ENCODE data around the gene PSMA7.

Gene PSMA7

DNA sequence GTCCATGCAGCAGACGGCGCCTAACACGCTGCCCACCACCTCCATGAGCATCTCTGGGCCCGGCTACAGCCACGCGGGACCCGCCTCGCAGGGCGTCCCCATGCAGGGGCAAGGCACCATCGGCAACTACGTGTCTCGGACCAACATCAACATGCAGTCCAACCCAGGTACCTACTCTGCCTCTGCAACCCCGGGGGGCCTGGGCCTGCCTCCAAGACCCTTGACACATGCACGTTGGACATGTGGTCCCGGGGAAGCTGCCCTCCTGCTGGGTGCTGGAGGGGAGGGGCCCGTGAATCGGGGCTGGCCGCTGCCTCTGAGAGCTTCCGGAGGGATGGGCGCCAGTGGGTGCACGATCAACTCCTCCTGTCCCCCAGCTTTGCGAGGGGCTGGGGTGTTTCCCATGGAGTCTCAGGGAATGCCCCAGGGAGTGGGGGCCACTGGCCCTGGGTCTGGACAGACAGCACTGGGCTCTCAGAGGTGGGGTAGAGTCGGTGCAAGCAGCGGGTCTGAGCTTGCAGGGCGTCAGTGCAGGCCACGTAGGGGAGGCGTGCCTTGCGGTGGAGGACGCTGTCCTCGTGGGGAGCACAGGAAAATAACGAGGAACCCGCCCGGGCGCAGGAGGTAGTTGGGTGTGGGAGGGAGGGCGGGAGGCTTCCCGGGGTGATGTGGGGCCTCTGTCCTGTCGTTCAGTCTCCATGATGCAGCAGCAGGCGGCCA lies 19.7 kb upstream of the PSMA7 start:
- DNase-seq (ENCODE audit: low spot score in 2 of 2) (no peak), ATAC-seq (no peak)
- Mint-ChIP-seq H3K4me3 (no peak overlapping the region), H3K27ac (no peak overlapping the region), H3K36me3 (peaks cover 59% of the 10 kb centered on the region), H3K9me3 (no peaks in the 10 kb centered on the region), H3K4me1 (peaks cover 17% of the 10 kb centered on the region)

DNA sequence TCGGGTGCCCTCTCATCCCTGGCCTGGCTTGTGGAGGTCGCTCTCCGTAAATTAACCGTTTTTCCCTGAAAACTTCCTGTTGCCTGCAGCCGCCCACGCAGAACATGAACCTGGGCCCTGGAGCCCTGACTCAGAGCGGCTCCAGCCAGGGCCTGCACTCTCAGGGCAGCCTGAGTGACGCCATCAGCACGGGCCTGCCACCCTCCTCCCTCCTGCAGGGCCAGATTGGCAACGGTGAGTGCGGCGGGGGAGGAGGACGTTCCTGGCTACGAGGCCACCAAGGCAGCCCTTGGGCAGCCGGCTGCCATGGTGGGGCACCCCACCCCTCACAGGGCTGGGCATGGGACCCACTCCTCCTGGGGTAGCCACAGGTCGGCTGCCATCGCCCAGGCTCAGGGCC lies 18.2 kb upstream of the PSMA7 start:
- DNase-seq (ENCODE audit: low spot score in 2 of 2), result no peak
- no peak overlapping the region for H3K4me3 Mint-ChIP-seq
- no peaks in the 10 kb centered on the region for H3K9me3 Mint-ChIP-seq
- ATAC-seq, result no peak
- H3K27ac Mint-ChIP-seq, result no peak overlapping the region
- peaks cover 19% of the 10 kb centered on the region for H3K4me1 Mint-ChIP-seq
- peaks cover 53% of the 10 kb centered on the region for H3K36me3 Mint-ChIP-seq

DNA sequence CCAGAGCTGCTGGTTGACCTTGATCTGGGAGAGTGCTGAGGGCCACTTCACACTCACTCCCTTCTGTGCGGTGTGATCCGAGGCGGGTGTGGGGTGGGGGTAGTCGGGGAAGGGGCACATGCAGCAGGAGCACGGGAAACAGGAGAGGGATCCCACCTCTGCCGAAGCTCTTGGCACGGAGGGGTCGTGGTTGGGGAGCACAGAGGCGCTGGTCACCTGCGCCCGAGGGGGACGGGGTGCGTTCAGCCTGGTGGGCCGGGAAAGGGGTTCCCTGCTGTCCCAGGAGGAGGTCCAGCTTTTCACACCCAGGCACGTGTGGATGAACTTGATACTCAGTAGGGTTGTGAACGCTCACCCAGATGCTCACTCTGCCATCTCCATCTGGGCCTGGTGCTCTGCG lies 17.7 kb upstream of the PSMA7 start:
- no peak overlapping the region for H3K27ac Mint-ChIP-seq
- ATAC-seq (no peak), DNase-seq (ENCODE audit: low spot score in 2 of 2) (no peak)
- peaks cover 50% of the 10 kb centered on the region for H3K36me3 Mint-ChIP-seq
- peaks cover 23% of the 10 kb centered on the region for H3K4me1 Mint-ChIP-seq
- H3K9me3 Mint-ChIP-seq, result no peaks in the 10 kb centered on the region
- no peak overlapping the region for H3K4me3 Mint-ChIP-seq

DNA sequence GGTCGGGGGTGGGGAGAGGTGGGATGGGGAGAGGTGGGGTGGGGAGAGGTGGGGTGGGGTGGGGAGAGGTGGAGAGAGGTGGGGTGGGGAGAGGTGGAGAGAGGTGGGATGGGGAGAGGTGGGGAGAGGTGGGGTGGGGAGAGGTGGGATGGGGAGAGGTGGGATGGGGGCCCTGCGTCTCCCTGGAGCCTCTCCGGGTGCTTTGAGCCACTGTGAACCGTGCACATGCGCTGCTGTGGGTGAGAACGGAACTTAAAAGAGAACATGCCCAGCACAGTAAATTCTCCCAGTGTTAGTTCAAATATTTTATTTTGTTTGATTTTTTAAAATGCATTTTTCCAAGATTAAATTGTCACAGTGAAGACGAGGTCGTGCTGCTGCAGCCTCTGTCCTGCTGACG lies 17.1 kb upstream of the PSMA7 start:
- ATAC-seq (no peak), DNase-seq (ENCODE audit: low spot score in 2 of 2) (no peak)

DNA sequence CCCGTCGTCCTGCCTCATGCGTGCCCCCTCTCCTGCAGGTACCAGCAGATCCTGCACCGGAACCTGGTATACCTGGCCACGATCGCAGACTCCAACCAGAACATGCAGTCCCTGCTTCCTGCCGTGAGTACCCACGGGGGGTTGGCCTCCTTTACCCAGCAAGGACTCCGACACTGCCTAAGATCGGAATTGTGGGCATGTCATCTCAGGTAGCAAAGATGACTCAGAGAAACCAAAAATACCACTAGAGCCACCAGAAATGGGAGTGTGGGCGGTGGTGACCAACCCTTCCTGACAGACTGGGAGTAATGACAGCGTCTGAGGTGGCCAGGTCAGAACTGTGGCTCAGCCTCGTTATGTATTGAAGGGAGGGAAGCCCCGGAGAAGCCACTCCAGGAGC lies 16.6 kb upstream of the PSMA7 start:
- ATAC-seq (peak; percentile 91), DNase-seq (ENCODE audit: low spot score in 2 of 2) (peak; percentile 67 to 87)

More for the DNA sequence above, 17.1 kb upstream of the PSMA7 start:
- Mint-ChIP-seq H3K4me3 (peak overlapping the region; percentile 52), H3K36me3 (peaks cover 45% of the 10 kb centered on the region), H3K4me1 (peaks cover 29% of the 10 kb centered on the region), H3K27ac (peak overlapping the region; percentile 82), H3K9me3 (no peaks in the 10 kb centered on the region)

DNA sequence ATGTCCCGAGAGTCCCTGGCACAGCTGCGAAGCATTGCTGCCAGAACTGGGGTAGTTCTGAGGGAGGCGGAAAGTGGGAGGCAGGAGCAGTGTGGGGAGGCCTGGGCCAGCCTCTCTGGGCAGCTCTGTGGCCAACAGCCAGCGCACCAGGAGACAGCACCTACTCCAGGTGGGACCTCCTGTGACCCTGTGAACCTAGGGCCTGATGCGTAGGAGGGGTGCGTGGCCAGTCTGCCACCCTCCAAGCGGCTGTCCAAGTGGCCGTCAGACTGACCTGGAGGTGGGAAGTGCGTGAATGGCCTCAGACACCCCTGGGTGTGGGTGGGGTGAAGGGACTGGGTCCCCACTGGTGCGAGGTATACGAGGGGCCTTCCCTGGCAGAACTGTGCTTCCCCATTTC lies 15.9 kb upstream of the PSMA7 start:
- DNase-seq (ENCODE audit: low spot score in 2 of 2), result no peak
- Mint-ChIP-seq H3K27ac (no peak overlapping the region), H3K36me3 (peaks cover 37% of the 10 kb centered on the region), H3K4me3 (no peak overlapping the region), H3K4me1 (peaks cover 30% of the 10 kb centered on the region), H3K9me3 (no peaks in the 10 kb centered on the region)
- no peak for ATAC-seq

More for the DNA sequence above, 16.6 kb upstream of the PSMA7 start:
- Mint-ChIP-seq H3K36me3 (peaks cover 43% of the 10 kb centered on the region), H3K27ac (peak overlapping the region; percentile 82), H3K9me3 (no peaks in the 10 kb centered on the region), H3K4me1 (peaks cover 30% of the 10 kb centered on the region), H3K4me3 (peak overlapping the region; percentile 52)

DNA sequence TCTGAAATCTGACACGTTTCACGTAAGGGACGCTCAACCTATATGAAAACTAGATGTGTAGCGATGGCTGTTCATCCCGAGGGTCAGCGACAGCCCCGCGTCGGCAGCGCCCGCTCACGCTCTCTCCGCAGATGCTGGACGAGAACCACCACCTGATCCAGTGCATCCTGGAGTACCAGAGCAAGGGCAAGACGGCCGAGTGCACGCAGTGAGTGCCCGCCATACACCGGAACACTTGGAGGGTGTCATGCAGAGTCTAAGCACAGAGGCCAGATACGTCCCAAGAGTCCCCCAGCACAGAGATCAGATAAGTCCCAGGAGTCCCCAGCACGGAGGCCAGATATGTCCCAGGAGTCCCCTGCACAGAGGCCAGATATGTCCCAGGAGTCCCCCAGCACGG lies 15.3 kb upstream of the PSMA7 start:
- Mint-ChIP-seq H3K4me3 (no peak overlapping the region), H3K9me3 (no peaks in the 10 kb centered on the region), H3K27ac (no peak overlapping the region), H3K4me1 (peaks cover 30% of the 10 kb centered on the region), H3K36me3 (peaks cover 36% of the 10 kb centered on the region)
- no peak for DNase-seq (ENCODE audit: low spot score in 2 of 2)
- ATAC-seq, result no peak

DNA sequence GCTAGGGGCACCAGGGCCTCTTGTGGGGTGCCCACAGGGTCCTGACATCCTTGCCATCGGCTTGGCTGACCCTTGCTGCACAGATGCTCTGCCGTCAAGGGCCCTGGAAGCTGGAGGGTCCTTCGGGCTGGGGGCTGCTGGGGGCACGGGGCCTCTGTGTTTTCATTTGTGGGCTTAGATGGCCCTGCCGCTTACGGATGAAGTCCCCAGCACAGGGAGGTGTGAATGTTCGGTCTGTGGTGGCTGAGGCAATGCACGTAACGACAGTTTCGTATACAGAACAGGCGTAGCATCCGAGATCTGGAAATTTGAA lies 14.8 kb upstream of the PSMA7 start:
- H3K9me3 Mint-ChIP-seq, result no peaks in the 10 kb centered on the region
- no peak overlapping the region for H3K4me3 Mint-ChIP-seq
- no peak for DNase-seq (ENCODE audit: low spot score in 2 of 2)
- no peak for ATAC-seq
- H3K27ac Mint-ChIP-seq, result no peak overlapping the region
- H3K4me1 Mint-ChIP-seq, result peaks cover 31% of the 10 kb centered on the region
- H3K36me3 Mint-ChIP-seq, result peaks cover 36% of the 10 kb centered on the region

DNA sequence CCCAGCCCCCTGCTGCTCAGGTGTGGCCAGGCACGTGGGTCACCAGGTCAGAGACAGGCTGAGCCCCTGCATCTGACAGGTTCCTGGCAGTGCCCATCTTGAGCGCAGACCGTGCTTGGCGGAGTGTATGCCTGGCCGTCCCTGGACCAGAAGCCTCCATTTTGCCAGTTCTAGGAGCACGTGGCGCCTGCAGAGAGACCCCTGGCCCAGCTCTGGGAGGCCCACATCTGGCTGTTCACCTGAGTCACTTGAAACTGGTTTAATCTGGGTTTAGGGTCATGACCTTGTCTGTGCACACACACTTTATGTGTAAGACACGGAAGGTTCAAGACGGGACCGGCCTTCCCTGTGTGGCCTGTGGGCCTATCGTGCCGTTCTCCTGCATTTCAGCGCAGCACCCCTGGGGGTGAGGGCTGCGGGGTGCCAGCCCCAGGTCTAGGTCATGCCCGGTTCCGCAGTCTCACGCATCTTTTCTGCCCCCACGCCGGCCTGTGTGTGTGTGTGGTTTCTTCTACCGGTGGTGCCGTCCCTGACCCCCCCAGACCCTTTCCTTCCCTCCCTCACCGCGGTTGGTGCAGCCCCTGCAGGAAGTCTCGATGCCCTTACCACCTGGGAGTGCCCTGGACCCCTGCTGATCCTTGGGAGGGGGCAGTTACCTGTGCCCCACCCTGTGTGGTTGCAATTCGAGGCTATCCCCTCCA lies 14.3 kb upstream of the PSMA7 start:
- Mint-ChIP-seq H3K4me1 (peaks cover 36% of the 10 kb centered on the region), H3K9me3 (peaks cover 3% of the 10 kb centered on the region), H3K36me3 (peaks cover 41% of the 10 kb centered on the region), H3K27ac (no peak overlapping the region), H3K4me3 (no peak overlapping the region)
- DNase-seq (ENCODE audit: low spot score in 2 of 2) (no peak), ATAC-seq (no peak)

DNA sequence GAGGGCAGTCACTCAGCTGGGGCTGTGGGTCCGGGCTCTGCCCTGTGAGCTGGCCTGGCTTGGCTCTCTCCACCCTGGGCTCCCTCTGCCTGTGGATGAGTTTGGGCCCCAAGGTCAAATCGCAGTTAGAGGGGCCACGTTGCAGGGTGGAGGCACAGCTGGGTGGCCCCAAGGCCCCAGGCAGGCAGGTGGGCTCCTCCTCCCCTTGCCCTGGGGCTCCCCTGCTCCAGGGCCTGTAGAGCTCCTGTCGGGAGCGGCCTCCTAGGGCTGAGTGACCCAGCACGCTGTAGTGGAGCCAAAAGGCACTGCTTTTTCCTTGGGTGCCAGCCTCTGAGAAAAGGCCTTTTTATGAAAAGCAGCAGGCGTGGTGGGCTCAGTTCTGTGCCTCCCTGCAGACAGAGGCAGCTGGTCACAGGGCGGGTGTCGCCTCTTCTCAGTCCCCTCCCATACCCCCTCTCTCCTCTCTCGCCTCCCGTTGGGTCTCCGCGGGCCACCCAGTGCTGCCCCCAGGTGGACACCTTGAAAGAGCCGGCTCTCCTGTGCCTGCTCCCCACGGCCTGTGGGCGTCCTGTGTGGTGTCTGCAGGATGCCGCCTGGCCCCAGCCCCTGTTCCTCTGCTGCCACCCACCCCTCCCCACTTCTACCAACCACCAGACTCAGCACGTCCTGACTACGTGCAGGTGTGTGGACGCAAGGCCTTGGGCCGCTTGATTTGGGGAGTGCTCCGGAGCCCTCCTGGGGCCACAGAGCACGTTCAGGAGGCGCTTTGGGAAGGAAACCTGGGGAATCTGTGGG lies 13.6 kb upstream of the PSMA7 start:
- Mint-ChIP-seq H3K36me3 (peaks cover 34% of the 10 kb centered on the region), H3K27ac (no peak overlapping the region), H3K4me1 (peaks cover 38% of the 10 kb centered on the region), H3K4me3 (no peak overlapping the region), H3K9me3 (peaks cover 3% of the 10 kb centered on the region)
- DNase-seq (ENCODE audit: low spot score in 2 of 2) (peak; percentile 59 to 81), ATAC-seq (peak; percentile 74)

DNA sequence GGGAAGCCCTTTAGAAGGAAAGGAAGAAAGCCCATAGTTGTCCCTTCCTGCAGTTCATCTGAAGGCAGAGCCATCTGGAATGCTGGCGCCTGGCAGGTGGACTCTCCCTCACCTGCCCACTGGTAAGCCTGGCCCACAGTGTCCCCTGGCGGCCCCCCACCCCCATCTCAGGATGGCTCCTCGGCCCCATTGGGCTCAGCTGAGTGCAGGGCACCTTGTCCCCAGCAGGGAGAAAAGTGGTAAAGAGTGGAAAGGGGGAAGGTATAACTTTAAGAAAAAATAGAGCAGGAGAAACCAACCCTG lies 13.0 kb upstream of the PSMA7 start:
- peaks cover 28% of the 10 kb centered on the region for H3K36me3 Mint-ChIP-seq
- DNase-seq (ENCODE audit: low spot score in 2 of 2) (no peak), ATAC-seq (no peak)
- H3K4me3 Mint-ChIP-seq, result no peak overlapping the region
- H3K27ac Mint-ChIP-seq, result no peak overlapping the region
- H3K4me1 Mint-ChIP-seq, result peaks cover 38% of the 10 kb centered on the region
- peaks cover 3% of the 10 kb centered on the region for H3K9me3 Mint-ChIP-seq

DNA sequence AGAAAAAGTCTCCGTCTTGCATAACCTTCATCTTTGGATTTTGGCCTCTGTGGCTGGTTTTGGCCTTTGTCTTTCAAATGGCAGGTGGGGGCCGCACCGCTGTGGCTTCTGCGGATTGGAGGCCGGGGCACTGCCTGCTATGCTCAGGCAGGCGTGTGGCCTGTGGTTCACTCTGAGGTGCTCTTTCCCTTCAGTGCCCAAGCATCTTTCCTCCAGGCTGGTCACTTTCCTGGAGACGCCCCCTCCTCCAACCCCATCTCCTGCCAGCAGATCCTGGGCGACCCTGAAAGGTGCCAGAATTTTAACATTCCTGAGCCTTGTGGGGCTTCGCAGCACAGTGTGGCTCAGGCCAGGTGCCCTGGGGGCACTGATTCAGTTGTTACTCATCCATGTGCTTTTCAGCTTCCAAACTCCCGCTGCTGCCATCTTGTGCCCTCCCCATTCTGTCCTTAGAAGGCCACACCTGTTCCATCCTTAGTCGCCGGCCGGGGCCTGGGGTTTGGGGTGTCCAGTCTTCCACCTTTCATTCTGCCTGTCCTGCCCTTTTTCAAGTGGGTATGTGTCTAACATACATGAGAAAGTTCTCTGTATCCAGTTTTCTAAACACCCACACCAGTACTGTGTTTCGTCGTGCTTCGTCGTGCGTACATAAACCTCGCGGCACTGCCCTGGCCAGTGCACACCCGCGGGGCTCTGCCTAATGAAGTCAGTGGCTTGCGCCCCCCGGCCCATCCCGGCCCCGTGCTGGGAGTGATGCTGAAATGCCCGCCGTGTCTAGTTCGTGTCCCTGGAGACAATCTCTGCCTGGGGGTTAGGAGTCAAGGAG lies 12.4 kb upstream of the PSMA7 start:
- DNase-seq (ENCODE audit: low spot score in 2 of 2) (no peak), ATAC-seq (no peak)
- Mint-ChIP-seq H3K9me3 (peaks cover 3% of the 10 kb centered on the region), H3K4me3 (no peak overlapping the region), H3K36me3 (peaks cover 24% of the 10 kb centered on the region), H3K27ac (no peak overlapping the region), H3K4me1 (peaks cover 37% of the 10 kb centered on the region)

DNA sequence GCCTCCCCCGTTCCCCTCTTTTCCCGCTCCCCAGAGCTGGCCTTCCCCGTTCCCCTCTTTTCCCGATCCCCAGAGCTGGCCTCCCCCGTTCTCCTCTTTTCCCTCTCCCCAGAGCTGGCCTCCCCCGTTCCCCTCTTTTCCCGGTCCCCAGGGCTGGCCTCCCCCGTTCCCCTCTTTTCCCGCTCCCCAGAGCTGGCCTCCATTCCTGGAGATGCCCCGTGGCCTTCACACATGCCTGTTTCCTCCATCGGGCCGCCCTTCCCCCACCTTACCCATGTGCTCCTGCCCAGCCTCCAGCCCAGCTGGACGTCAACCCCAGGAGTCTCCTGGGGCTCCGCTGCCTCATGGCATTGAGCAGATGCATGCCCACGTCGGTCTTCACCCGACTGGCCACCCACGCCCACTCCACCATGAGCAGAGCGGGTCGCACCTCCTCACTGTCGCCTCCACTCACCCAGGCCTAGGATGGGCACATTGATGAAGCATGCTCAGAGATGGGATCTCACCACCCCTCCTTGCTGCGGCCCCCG lies 8.7 kb upstream of the PSMA7 start:
- ATAC-seq (no peak), DNase-seq (ENCODE audit: low spot score in 2 of 2) (no peak)
- Mint-ChIP-seq H3K9me3 (peaks cover 3% of the 10 kb centered on the region), H3K4me3 (no peak overlapping the region), H3K4me1 (peaks cover 46% of the 10 kb centered on the region), H3K27ac (no peak overlapping the region), H3K36me3 (peaks cover 18% of the 10 kb centered on the region)

DNA sequence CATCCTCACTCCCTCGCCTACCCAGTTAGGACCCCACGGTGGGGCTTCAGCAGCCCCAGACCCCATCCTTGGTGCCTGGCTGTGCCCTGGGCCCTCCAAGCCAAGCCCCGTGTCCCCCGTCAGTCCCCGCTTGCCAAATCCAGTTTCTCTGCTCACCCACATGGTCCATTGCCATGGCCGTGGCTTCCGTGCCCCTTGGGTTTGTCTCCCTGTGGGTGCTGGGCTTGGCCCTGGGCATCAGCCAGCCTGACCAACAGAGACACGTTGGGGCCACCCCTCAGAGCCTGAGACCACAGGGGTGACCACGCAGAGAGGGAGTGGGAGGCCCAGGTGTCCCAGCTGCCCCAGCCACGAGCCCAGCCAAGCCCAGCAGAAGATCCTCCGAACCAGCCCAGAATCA lies 8.0 kb upstream of the PSMA7 start:
- DNase-seq (ENCODE audit: low spot score in 2 of 2) (no peak), ATAC-seq (no peak)
- Mint-ChIP-seq H3K27ac (no peak overlapping the region), H3K9me3 (peaks cover 3% of the 10 kb centered on the region), H3K4me3 (no peak overlapping the region), H3K36me3 (peaks cover 18% of the 10 kb centered on the region), H3K4me1 (peaks cover 44% of the 10 kb centered on the region)

DNA sequence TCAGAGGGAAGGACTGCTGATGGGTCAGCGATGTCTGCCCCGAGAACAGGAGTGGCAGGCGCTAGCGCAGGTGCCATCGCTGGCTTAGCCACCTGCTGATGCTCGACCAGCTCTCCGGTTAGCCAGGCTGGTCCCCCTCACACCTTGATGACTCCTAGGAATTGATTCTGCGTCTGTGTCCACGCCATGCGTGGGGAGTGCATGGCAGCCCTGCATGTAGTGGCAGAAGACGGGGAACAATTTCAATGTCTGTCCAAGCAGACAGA lies 7.0 kb upstream of the PSMA7 start:
- Mint-ChIP-seq H3K36me3 (peaks cover 18% of the 10 kb centered on the region), H3K9me3 (peaks cover 3% of the 10 kb centered on the region), H3K4me1 (peaks cover 42% of the 10 kb centered on the region), H3K27ac (no peak overlapping the region), H3K4me3 (no peak overlapping the region)
- no peak for DNase-seq (ENCODE audit: low spot score in 2 of 2)
- no peak for ATAC-seq
